AG10803 (cell line): ENCODE results near the gene INPP5B.

Source experiments
- DNase-seq: peaks from one replicate; pipeline ENCODE4 v3.0.0; 2010; ENCODE audit warnings: low read depth
- H3K4me3 ChIP-seq: 2 replicates; pipeline ENCODE4 v1.5.1; 2011; ENCODE audit warnings: mild to moderate bottlenecking, low read length, control low read depth
- TF ChIP-seq, protein P1 (sequence below): conservative IDR thresholded peaks from 2 replicates; pipeline ENCODE4 v1.5.1; 2011; ENCODE audit warnings: mild to moderate bottlenecking, low read length, control low read depth, inconsistent platforms

The INPP5B gene

DNA sequence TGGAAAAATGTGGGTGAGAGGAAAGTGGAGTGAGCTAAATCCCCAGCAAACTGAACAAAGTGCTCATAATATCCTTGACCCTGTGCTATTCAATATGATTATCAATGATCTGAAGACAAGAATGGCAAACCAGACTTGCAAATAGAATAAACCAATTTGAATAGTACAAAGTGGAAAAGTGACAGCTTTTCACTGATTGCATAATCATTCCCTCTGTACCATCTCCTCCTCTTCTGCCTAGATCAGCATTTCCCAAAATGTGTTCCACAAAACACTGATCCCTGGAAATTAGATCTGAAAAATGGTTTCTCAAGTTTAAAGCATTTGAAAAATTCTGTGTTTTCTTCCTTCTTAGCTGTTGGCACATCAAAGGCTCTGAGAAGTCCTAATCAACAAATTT, 95.6 kb downstream of the INPP5B start:
- no peak for DNase-seq
- TF ChIP-seq, protein P1, sequence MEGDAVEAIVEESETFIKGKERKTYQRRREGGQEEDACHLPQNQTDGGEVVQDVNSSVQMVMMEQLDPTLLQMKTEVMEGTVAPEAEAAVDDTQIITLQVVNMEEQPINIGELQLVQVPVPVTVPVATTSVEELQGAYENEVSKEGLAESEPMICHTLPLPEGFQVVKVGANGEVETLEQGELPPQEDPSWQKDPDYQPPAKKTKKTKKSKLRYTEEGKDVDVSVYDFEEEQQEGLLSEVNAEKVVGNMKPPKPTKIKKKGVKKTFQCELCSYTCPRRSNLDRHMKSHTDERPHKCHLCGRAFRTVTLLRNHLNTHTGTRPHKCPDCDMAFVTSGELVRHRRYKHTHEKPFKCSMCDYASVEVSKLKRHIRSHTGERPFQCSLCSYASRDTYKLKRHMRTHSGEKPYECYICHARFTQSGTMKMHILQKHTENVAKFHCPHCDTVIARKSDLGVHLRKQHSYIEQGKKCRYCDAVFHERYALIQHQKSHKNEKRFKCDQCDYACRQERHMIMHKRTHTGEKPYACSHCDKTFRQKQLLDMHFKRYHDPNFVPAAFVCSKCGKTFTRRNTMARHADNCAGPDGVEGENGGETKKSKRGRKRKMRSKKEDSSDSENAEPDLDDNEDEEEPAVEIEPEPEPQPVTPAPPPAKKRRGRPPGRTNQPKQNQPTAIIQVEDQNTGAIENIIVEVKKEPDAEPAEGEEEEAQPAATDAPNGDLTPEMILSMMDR = no peak
- no peak overlapping the region for H3K4me3 ChIP-seq

DNA sequence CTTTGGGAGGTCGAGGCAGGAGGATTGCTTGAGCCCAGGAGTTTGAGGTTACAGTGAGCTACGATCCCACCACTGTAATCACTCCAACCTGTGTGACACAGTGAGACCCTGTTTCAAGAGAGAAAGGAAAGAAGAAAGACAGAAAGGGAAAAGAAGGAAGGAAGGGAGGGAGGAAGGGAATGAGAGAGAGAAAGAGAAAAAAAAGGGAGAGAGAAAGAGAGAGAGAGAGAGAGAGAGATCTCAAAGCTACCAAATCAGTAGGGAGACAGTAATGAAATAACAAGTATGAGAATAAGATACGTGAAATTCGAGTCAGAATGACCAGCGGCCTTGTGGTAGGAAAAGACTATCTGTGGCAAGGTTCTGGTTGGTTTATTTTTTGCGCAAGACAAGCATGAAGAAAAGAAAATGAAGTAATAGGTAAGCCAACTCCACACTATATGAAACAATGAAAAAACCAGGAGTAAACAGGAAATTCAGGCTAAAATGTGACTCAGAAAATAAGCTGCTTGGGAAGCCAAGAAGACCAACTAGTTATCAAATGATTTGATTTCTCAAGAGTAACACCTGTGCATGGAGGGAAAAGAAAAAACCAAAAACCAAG, 96.4 kb downstream of the INPP5B start:
- no peak overlapping the region for H3K4me3 ChIP-seq
- TF ChIP-seq, protein P1 = no peak
- no peak for DNase-seq

DNA sequence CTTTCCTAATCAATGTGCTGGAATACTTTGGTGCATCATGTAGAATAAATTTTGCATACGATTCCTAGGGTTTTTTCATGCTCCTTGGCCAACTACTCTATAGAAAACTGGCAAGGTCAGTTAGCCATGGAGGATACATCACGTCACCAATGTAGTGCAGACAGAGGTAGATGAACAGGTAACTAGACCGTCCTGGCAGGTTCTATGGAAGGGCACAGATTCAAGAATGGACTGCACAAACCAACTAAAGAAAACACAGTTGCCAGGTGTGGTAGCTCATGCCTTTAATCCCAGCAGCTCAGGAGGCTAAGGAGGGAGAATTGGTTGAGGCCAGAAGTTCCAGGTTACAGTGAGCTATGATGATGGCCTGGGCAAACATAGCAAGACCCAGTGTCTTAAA, 97.4 kb downstream of the INPP5B start:
- no peak for DNase-seq
- no peak overlapping the region for H3K4me3 ChIP-seq
- TF ChIP-seq, protein P1 = no peak

DNA sequence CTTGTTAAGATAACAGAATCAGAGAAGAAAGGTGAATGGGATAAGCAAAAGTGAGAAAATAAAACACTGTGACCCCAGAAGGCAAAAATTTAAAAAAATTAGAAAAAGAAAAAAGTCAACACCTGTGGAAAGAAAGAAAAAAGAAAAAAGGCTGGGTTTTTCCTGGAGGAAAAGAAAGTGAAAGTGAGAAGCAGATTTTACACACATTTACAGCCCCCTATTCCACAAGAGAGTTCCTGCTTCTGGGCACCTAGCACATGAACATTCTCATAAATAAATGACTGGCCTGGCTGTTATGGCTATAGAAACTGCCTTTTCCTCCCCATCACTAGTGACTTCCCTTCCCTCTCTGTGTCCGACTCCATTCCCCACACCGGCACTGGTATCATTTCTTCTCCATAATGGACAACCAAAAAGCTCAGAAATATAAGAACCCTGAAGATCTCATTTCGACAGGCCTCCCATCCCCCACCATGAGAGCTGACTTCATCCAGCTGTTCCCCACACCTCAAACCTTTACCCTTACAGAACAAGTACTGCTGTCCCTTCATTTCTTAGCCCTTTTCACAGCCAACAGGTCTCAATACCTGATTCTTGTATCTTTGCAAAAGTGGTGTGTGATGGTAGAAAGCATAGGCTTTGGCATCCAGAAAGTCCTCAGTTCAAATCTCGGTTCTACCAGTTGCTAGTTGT, 100.1 kb downstream of the INPP5B start:
- H3K4me3 ChIP-seq = no peak overlapping the region
- no peak for DNase-seq
- TF ChIP-seq, protein P1 = no peak

DNA sequence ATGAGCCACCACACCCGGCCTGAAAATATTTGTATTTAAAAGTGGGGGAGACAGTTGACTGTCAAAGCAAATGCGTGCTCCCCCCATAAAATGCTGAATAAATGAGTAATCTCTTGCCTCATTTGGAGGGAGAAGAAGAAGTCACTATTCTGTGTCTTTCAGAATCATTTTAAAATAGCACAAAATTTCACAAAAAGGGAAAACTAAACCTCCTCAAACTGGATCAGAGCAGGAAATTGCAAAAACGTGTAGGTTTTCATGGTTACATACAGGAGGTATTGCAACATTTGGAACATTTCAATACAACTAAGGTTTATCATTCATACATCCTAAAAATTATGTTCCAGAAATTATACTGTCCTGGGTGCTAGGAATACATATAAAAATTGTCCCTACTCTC, 101.1 kb downstream of the INPP5B start:
- TF ChIP-seq, protein P1 = no peak
- DNase-seq = peak; percentile 17
- no peak overlapping the region for H3K4me3 ChIP-seq

DNA sequence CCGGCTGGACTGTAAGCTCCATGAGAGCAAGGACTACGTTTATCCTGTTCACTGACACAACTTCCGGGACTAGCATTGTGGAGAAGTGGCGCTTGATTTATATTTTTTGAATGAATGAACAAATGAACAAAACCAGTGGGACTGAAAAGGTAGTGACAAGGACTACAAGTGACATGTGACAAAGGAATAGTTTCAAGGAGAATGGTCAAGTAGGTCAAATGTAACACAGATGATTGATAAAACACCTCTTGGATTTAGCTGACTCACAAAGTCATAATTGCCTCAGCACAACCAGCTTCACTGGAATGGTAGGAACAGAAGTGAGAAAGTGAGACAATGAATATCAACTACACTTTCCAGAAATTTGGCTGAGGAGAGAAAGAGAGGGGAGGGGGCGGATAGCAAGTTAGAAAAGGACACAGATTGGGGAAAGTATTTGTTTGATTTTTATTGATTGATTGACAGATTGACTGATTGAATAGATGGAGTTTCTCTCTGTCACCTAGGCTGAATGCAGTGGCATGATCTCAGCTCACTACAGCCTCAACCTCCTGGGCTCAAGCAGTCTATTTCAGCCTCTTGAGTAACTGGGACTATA, 101.7 kb downstream of the INPP5B start:
- no peak for DNase-seq
- H3K4me3 ChIP-seq = no peak overlapping the region
- TF ChIP-seq, protein P1 = no peak

DNA sequence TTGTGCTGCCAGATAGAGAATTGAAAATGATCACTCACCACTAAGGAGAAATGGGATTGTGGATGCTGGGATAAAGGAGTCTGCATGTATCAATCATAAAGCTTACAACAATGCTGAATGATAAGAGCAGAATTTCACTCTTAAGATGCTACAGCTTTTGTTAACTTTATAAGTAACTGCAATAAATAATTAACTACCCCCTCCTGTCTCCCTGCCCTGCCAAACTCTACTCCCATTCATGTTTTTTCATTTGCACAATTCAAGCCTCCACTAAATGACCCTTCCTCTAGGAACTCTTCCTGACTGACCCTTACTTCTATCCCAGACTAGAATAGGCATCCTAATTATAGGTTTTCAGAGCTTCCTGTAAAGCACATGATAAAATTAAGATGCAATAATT, 102.3 kb downstream of the INPP5B start:
- TF ChIP-seq, protein P1 = no peak
- no peak overlapping the region for H3K4me3 ChIP-seq
- DNase-seq = no peak
